HL-60 (cell line): ENCODE measurements around the gene TMPRSS13.

Source experiments
- DNase-seq, 2 experiments: peaks; one replicate each; pipeline ENCODE4 v3.0.0-alpha.2; 2010 to 2020; ENCODE audit warnings: low read depth in 1 of 2, low spot score in 1 of 2
- H3K27ac ChIP-seq: fragments of 250-450 bp; sonication (Bioruptor Pico); replicated peaks from 2 replicates; pipeline ENCODE4 v1.5.1; 2020; ENCODE audit warnings: mild to moderate bottlenecking, moderate library complexity
- H3K27me3 ChIP-seq: fragments of 250-450 bp; sonication (Bioruptor Pico); 2 replicates; pipeline ENCODE4 v1.5.1; 2021; ENCODE audit warnings: mild to moderate bottlenecking, moderate library complexity; ENCODE audit not compliant: insufficient read depth, poor library complexity, severe bottlenecking
- H3K4me3 ChIP-seq: replicated peaks from 2 replicates; pipeline ENCODE4 v1.5.1; 2011; ENCODE audit warnings: mild to moderate bottlenecking, control low read depth, low read length; ENCODE audit not compliant: insufficient read depth
- GABPA ChIP-seq: IDR thresholded peaks from 2 replicates; pipeline ENCODE4 v1.6.1; 2012; ENCODE audit warnings: low read depth
- POLR2AphosphoS5 ChIP-seq: IDR thresholded peaks from 2 replicates; pipeline ENCODE4 v1.6.1; 2012; ENCODE audit warnings: low read depth
- SPI1 ChIP-seq: IDR thresholded peaks from 2 replicates; pipeline ENCODE4 v1.6.1; 2012; ENCODE audit warnings: low read depth, mild to moderate bottlenecking, borderline replicate concordance
- TF ChIP-seq, protein P1 (sequence below): IDR thresholded peaks from 2 replicates; pipeline ENCODE4 v1.6.1; 2012; ENCODE audit warnings: low read depth; ENCODE audit not compliant: insufficient replicate concordance
- TF ChIP-seq, protein P2 (sequence below): IDR thresholded peaks from one replicate; pipeline ENCODE4 v1.5.1; 2011; ENCODE audit warnings: low read length, control low read depth, inconsistent platforms; ENCODE audit not compliant: insufficient read depth

TMPRSS13 gene

GRCh38 chr11:117857734-117858414, 71.3 kb downstream of the TMPRSS13 start:
- H3K4me3 ChIP-seq, result no peak overlapping the region
- no peak overlapping the region for H3K27ac ChIP-seq
- H3K27me3 ChIP-seq, result no peaks in the 10 kb centered on the region
- no peak for DNase-seq
- TF ChIP-seq, protein P1, sequence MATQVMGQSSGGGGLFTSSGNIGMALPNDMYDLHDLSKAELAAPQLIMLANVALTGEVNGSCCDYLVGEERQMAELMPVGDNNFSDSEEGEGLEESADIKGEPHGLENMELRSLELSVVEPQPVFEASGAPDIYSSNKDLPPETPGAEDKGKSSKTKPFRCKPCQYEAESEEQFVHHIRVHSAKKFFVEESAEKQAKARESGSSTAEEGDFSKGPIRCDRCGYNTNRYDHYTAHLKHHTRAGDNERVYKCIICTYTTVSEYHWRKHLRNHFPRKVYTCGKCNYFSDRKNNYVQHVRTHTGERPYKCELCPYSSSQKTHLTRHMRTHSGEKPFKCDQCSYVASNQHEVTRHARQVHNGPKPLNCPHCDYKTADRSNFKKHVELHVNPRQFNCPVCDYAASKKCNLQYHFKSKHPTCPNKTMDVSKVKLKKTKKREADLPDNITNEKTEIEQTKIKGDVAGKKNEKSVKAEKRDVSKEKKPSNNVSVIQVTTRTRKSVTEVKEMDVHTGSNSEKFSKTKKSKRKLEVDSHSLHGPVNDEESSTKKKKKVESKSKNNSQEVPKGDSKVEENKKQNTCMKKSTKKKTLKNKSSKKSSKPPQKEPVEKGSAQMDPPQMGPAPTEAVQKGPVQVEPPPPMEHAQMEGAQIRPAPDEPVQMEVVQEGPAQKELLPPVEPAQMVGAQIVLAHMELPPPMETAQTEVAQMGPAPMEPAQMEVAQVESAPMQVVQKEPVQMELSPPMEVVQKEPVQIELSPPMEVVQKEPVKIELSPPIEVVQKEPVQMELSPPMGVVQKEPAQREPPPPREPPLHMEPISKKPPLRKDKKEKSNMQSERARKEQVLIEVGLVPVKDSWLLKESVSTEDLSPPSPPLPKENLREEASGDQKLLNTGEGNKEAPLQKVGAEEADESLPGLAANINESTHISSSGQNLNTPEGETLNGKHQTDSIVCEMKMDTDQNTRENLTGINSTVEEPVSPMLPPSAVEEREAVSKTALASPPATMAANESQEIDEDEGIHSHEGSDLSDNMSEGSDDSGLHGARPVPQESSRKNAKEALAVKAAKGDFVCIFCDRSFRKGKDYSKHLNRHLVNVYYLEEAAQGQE, result no peak
- TF ChIP-seq SPI1 (no peak), POLR2AphosphoS5 (no peak), GABPA (no peak)
- TF ChIP-seq, protein P2, sequence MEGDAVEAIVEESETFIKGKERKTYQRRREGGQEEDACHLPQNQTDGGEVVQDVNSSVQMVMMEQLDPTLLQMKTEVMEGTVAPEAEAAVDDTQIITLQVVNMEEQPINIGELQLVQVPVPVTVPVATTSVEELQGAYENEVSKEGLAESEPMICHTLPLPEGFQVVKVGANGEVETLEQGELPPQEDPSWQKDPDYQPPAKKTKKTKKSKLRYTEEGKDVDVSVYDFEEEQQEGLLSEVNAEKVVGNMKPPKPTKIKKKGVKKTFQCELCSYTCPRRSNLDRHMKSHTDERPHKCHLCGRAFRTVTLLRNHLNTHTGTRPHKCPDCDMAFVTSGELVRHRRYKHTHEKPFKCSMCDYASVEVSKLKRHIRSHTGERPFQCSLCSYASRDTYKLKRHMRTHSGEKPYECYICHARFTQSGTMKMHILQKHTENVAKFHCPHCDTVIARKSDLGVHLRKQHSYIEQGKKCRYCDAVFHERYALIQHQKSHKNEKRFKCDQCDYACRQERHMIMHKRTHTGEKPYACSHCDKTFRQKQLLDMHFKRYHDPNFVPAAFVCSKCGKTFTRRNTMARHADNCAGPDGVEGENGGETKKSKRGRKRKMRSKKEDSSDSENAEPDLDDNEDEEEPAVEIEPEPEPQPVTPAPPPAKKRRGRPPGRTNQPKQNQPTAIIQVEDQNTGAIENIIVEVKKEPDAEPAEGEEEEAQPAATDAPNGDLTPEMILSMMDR, result no peak

DNA sequence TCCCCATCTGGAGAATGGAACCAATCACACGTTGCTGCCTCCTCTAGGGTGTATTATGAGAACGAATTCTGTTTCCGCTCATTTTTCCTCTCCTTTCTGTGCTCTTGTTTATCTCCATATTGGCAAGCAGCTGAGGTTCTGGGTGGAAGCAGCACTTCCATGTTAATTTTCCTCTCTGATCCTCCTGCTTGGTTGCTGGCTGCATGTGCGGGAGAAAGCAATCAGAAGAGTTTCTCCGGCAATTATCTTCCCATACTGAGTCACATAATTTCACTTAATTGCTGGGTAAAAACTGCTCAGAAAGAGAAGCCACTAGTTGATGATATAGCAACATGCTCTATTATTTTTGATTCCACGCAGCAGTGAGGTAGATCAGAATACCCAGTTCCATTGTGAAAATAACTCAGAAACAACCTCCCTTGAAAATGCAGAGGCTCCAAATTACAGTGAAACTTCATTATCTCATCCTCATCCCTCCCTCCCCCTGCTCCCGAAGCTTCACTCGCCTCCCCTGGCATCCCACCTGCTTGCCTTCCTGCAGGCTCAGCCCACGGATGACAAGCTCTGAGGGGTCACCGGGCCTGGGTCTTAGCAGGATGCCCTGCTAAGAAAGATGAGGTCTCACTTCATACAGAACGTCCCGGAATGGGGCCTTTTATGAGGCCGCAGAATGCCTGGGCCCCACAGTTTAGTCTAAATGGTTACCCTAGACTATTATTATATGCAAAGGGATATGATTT, 73.1 kb downstream of the TMPRSS13 start:
- Histone ChIP-seq H3K27me3 (no peaks in the 10 kb centered on the region), H3K27ac (no peak overlapping the region), H3K4me3 (no peak overlapping the region)
- no peak for TF ChIP-seq POLR2AphosphoS5
- TF ChIP-seq, protein P1, result no peak
- TF ChIP-seq GABPA, result no peak
- TF ChIP-seq SPI1, result no peak
- TF ChIP-seq, protein P2, result no peak
- DNase-seq, result no peak

DNA sequence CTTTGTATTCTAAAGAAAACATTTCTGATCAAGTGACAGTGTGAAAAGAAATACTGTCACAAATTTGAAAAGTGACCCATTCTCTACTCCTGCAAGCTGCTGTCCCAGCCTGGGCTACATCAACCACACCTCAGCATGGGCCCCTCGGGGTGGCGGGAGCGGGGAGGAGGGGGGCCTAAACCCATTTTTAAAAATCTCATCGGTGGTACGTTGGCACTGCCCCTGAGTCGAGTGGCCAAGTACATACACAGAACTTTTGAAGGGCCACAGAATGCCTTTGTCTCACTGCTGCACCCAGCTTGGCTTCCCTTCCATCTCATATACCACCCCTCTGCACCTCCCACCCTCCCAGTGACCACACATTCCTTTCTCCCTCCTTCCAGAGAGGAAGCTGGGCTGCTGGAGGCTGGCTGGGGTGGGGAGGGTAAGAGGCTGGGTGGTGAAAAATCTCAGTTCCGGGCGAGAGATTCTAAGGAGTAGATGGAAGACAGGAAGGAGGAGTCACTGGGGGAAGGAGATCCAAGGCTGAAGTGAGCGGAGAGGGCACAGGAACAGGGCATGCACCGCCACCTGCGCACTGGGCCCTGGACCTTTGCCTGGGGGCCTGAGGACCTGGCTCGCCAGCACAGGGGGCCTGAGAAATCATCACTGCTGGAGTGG, 73.9 kb downstream of the TMPRSS13 start:
- Histone ChIP-seq H3K4me3 (no peak overlapping the region), H3K27ac (no peak overlapping the region), H3K27me3 (no peaks in the 10 kb centered on the region)
- no peak for DNase-seq
- no peak for TF ChIP-seq POLR2AphosphoS5
- no peak for TF ChIP-seq GABPA
- TF ChIP-seq, protein P2, result no peak
- TF ChIP-seq, protein P1, result no peak
- no peak for TF ChIP-seq SPI1
